Esophagus (tissue), 2 donors: ENCODE results near the gene KIZ. TPM values are rescaled to one million over a fixed set of nuclear protein-coding genes. Genes with fewer than 3 reads are reported as not detected.
"Not testable (repeated sequence)": the region's sequence is repeated elsewhere in the genome, so short reads cannot be mapped to it uniquely, and the experiment has no call there.

Source experiments
- H3K27ac ChIP-seq, 2 donors: one replicate each; pipeline ENCODE4 v1.5.1; 2013; ENCODE audit warnings: low read depth in 2 of 2, mild to moderate bottlenecking in 2 of 2, inconsistent platforms in 1 of 2, low read length in 1 of 2, moderate library complexity in 1 of 2
- H3K27me3 ChIP-seq, 2 donors: one replicate each; pipeline ENCODE4 v1.6.1; 2013; ENCODE audit warnings: low read length in 2 of 2, control low read depth in 1 of 2, mild to moderate bottlenecking in 1 of 2; ENCODE audit not compliant: insufficient read depth in 2 of 2, control insufficient read depth in 1 of 2
- H3K36me3 ChIP-seq, 2 donors: one replicate each; pipeline ENCODE4 v1.6.1; 2013; ENCODE audit warnings: low read length in 1 of 2; ENCODE audit not compliant: control insufficient read depth in 2 of 2, insufficient read depth in 2 of 2
- H3K4me1 ChIP-seq, 2 donors: one replicate each; pipeline ENCODE4 v1.6.1; 2013; ENCODE audit warnings: low read length in 1 of 2; ENCODE audit not compliant: control insufficient read depth in 2 of 2, insufficient read depth in 2 of 2
- H3K4me3 ChIP-seq, 2 donors: one replicate each; pipeline ENCODE4 v1.5.1; 2013; ENCODE audit warnings: low read length in 2 of 2, mild to moderate bottlenecking in 2 of 2, low read depth in 1 of 2, moderate library complexity in 1 of 2
- H3K9me3 ChIP-seq, 2 donors: one replicate each; pipeline ENCODE4 v1.6.1; 2013; ENCODE audit warnings: mild to moderate bottlenecking in 2 of 2, low read depth in 1 of 2, low read length in 1 of 2, moderate library complexity in 1 of 2; ENCODE audit not compliant: control insufficient read depth in 2 of 2, insufficient read depth in 1 of 2
- WGBS, 2 donors: extraction: QIAGEN DNeasy Blood & Tissue Kit; methylation state at CpG; one replicate each; pipeline ENCODE4 v1.1.7; 2013; 5-methylcytosine and 5-hydroxymethylcytosine counted together
- polyA plus RNA-seq, 2 donors: library from polyadenylated mRNA; stranded (reverse); fragments of 200-250 nt; gene quantifications; one replicate each; pipeline ENCODE4 v1.2.3, GENCODE V29; 2013
- donor health status: healthy with polysubstance abuse.
- donor health status: Bipolar disorder and iron deficiency.

KIZ gene
- polyA plus RNA-seq, 2 donors, result 4.0 to 5.7 TPM

DNA sequence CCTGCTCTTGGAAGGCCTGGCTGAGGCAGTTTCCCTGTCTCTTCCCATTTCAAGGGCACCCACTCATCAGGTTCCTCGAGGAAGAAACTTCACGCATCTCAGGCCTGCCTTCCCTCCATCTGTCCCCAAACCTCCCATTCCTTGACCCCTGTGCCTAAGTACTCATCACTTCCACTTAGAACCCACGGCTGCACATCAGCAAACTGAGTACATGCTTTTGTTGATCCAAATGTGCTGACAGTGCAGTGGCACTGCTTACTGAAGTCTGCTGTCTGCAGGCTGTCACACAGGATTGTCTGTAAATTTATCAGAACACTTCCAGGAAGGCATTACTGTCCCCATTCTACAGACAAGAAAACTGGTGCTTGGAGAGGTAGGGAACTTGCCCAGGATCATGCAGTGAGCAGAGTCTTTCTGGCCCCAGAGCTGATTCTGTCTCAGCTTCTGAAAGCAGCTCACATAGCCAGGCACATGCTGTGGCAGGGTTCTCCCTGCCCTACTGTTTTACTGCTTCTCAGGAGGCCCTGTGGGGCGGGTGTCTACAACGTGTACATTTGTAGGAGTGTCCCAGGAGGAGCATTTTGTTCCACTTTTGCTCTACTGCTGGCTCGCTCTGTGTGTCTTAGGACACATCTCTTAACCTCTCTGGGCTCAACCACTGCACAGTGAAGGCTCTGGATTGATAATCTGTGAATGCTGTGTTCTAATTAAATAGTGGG lies 113.1 kb downstream of the KIZ start:
- Histone ChIP-seq H3K4me1 (no peaks in the 10 kb centered on the region), H3K27me3 (no peaks in the 10 kb centered on the region), H3K9me3 (no peaks in the 10 kb centered on the region), H3K27ac (no peak overlapping the region), H3K4me3 (no peak overlapping the region), H3K36me3 (peaks cover 0 to 9% of the 10 kb centered on the region in 2 donors)
- WGBS, 2 donors, result 86 to 89% methylated on average over 6 of the region's 6 CpGs

DNA sequence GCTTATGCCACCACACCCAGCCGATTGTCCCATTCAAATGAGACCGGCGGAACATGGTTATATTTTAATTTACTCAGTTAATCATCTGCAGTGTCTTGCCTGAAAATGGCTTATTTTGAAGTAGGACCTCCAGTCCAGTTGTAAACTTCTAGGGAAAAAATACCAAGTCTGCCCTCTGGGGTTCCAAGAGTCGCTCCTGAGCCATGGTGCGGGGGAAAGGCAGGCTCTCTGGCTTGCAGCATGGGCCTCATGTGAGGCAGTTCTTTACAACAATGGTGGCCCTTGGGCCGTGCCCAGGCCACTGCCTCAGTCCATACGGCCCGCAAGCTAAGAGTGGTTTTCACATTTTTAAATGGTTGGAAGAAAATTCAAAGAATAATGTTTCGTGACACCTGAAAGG lies 114.5 kb downstream of the KIZ start:
- WGBS, 2 donors, result 94% methylated on average over 9 of the region's 9 CpGs
- Histone ChIP-seq H3K4me1 (no peaks in the 10 kb centered on the region), H3K27me3 (no peaks in the 10 kb centered on the region), H3K4me3 (no peak overlapping the region), H3K27ac (no peak overlapping the region), H3K9me3 (no peaks in the 10 kb centered on the region), H3K36me3 (peaks cover 3 to 9% of the 10 kb centered on the region in 2 donors)

DNA sequence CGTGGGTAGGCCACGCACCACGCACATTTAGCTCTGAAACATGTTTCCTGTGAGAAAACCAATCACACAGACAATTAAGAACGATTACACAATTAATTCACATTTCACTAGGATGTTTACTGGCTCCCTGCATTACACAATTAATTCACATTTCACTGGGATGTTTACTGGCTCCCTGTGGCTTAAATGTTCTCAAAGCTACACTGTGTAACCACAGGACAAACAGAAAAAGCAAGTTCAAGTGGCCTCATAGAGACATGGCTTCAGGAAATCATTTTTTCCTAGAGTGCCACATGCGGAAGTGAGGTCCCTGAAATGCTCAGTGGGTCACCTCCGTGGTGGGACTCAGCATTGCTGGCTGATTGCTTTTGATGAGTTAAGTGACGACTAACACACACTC lies 115.5 kb downstream of the KIZ start:
- Histone ChIP-seq H3K4me1 (no peaks in the 10 kb centered on the region), H3K27me3 (no peaks in the 10 kb centered on the region), H3K27ac (no peak overlapping the region), H3K9me3 (no peaks in the 10 kb centered on the region), H3K4me3 (no peak overlapping the region), H3K36me3 (peaks cover 3 to 13% of the 10 kb centered on the region in 2 donors)
- WGBS, 2 donors, result 79 to 84% methylated on average over 7 of the region's 7 CpGs

DNA sequence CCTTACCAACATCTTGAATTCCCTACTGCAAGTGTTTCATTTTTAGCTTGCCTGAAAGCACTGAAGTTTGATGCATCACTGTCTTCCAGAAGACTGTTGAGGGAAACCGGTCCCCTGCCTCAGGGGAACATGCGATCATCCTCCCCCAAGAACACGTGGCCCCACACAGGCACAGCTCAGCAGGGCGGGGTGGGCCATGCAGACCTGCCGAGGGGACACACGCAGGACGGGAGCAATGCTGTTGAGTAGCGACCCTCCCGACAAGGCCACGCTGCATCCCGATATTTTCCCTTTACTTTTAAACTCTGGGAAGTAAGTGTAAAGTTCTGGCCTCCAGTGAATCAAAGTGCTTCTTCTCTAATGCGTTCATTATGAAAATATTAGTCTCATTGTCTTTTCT lies 117.9 kb downstream of the KIZ start:
- Histone ChIP-seq H3K4me3 (no peak overlapping the region), H3K36me3 (peaks cover 3 to 8% of the 10 kb centered on the region in 2 donors)

DNA sequence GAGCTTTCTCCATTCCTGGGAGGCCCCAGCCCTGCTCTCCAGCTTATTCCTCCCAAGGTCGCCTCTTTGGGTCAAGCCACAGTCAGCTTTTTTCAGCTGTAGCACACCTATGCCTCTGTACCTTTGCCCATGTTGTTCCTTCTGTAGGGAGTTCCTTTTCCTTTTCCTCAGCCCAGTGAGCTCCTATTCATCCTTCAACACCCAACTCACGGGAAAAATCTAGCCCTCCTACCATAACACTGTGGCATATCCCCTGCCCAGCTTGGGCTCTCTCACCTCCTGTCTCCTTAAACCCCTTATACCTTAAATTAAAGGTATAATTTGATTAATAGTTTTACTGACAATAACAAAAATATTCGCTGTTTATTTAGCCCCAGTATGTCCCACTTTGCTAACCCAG lies 118.9 kb downstream of the KIZ start:
- H3K27ac ChIP-seq, result no peak overlapping the region
- no peak overlapping the region for H3K4me3 ChIP-seq
- H3K36me3 ChIP-seq, result peaks cover 3 to 6% of the 10 kb centered on the region in 2 donors
- no peaks in the 10 kb centered on the region for H3K9me3 ChIP-seq
- no peaks in the 10 kb centered on the region for H3K4me1 ChIP-seq
- 97 to 99% methylated on average over 3 of the region's 3 CpGs for WGBS, 2 donors
- H3K27me3 ChIP-seq, result no peaks in the 10 kb centered on the region

More for the DNA sequence above, 117.9 kb downstream of the KIZ start:
- Histone ChIP-seq H3K4me1 (no peaks in the 10 kb centered on the region), H3K9me3 (no peaks in the 10 kb centered on the region), H3K27ac (no peak overlapping the region), H3K27me3 (no peaks in the 10 kb centered on the region)
- WGBS, 2 donors, result 91 to 93% methylated on average over 12 of the region's 12 CpGs

DNA sequence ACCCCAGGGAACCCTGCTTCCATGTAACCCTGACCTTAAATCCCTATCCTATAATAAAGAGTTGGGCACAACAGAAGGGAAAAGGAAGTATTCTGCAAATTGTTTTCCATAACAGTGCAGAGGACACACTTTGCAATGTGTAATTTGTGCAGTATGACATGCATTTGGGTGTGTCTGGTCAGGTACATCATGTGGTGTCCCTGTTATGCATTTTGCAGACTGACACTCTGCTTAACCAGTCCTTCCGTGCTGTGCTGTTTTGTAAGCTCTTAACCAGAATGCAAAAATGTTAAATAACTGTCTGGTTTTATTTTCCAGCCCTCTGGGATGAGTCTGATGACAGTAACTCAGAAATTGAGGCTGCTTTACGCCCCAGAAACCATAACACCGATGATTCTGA lies 120.3 kb downstream of the KIZ start:
- Histone ChIP-seq H3K9me3 (no peaks in the 10 kb centered on the region), H3K27me3 (no peaks in the 10 kb centered on the region), H3K4me1 (no peaks in the 10 kb centered on the region), H3K36me3 (peaks cover 3 to 6% of the 10 kb centered on the region in 2 donors), H3K27ac (no peak overlapping the region), H3K4me3 (no peak overlapping the region)
- 89 to 99% methylated on average over 3 of the region's 3 CpGs for WGBS, 2 donors

DNA sequence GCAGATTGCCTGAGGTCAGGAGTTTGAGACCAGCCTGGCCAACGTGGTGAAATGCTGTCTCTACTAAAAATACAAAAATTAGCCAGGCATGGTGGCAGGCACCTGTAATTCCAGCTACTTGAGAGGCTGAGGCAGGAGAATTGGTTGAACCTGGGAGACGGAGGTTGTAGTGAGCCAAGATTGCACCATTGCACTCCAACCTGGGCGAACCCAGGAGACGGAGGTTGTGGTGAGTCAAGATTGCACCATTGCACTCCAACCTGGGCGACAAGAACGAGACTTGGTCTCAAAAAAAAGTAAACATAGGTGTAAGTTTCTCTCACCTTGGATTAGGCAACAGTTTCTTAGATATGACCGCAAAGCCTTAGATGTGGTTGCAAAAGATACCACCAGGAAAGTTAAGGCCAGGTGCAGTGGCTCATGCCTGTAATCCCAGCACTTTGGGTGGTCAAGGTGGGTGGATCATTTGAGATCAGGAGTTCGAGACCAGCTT lies 121.8 kb downstream of the KIZ start:
- H3K36me3 ChIP-seq, H3K27me3 ChIP-seq, H3K9me3 ChIP-seq, H3K4me1 ChIP-seq, H3K27ac ChIP-seq, H3K4me3 ChIP-seq: not testable (repeated sequence)
- WGBS, 2 donors, result 89 to 92% methylated on average over 8 of the region's 8 CpGs

DNA sequence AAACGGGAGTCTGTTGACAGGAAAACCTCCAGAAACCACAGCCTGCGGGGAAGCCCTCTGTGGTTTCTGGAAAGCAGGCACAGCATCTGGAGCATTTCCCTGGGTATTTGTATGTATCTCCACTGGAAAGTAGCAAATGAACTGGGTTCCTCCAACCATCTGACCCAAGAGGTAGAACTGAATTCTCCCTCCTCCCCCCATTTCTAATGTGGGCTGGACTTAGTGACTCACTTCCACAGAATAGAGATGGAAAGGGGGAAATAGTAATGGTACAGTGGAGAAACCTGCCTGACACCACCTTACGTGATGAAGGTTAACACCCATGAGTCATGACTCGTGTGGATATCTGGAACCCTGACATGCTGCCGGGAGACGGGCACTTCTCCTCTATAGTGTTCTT lies 125.4 kb downstream of the KIZ start:
- no peak overlapping the region for H3K27ac ChIP-seq
- 54 to 57% methylated on average over 6 of the region's 6 CpGs for WGBS, 2 donors
- H3K9me3 ChIP-seq, result no peaks in the 10 kb centered on the region
- no peaks in the 10 kb centered on the region for H3K4me1 ChIP-seq
- no peaks in the 10 kb centered on the region for H3K36me3 ChIP-seq
- H3K4me3 ChIP-seq, result no peak overlapping the region
- no peaks in the 10 kb centered on the region for H3K27me3 ChIP-seq

DNA sequence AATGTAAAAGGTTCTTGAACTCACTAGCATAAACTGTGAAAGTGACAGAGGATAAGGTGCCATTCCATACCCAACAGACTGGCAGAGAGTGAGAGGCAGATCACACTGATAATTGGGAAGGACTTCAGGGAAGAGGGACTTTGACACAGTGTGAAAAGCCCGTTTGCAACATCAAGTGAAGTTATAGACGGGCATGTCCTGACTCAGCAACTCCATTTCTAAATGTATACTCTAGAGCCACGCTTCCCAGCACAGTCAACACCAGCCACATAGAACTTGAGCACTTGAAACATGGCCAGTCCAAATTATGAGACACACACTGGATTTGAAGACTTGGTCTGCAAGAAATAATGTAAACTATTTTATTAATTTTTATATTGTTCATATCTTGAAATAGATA lies 131.3 kb downstream of the KIZ start:
- Histone ChIP-seq H3K36me3 (no peaks in the 10 kb centered on the region), H3K9me3 (no peaks in the 10 kb centered on the region), H3K4me1 (no peaks in the 10 kb centered on the region), H3K27me3 (no peaks in the 10 kb centered on the region), H3K27ac (no peak overlapping the region), H3K4me3 (no peak overlapping the region)
- 65 to 76% methylated on average over 3 of the region's 3 CpGs for whole genome bisulfite sequencing, 2 donors

DNA sequence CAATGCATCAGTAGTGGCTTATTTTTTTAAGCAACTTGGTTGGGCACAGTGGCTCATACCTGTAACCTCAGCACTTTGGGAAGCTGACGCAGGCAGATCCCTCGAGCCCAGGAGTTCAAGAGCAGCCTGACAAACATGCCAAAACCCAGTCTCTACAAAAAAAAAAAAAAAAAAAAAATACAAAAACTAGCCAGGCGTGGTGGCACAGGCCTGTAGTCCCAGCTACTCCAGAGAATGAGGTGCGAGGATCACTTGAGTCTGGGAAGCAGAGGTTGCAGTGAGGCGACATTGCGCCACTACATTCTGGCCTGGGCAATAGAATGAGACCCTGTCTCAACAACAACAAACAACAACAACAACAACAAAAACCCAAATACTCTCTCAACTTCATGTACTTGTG lies 132.5 kb downstream of the KIZ start:
- Histone ChIP-seq H3K36me3 (no peaks in the 10 kb centered on the region), H3K27ac (no peak overlapping the region), H3K9me3 (no peaks in the 10 kb centered on the region), H3K4me3 (no peak overlapping the region), H3K4me1 (no peaks in the 10 kb centered on the region), H3K27me3 (no peaks in the 10 kb centered on the region)
- WGBS, 2 donors, result 83 to 87% methylated on average over 6 of the region's 6 CpGs
